AG04450 (cell line): ENCODE results near the gene SMAD7. TPM values are rescaled to one million over a fixed set of nuclear protein-coding genes. Genes with fewer than 3 reads are reported as not detected.

ENCODE experiments used
- CTCF ChIA-PET: fragments of 300-600, 350-600 bp; formaldehyde crosslinking; extraction: SDS; loops from one replicate; lab custom pipeline; 2022; ENCODE audit warnings: antibody characterized with exemption, inconsistent platforms; lab: Charles Lee
- POLR2A ChIA-PET: fragments of 350-600 bp; formaldehyde crosslinking; extraction: SDS; loops from one replicate; lab custom pipeline; 2021; ENCODE audit warnings: antibody characterized with exemption, inconsistent platforms; lab: Yijun Ruan, JAX
- DNase-seq: peaks from one replicate; pipeline ENCODE4 v3.0.0-alpha.2; 2011; ENCODE audit warnings: low read depth, low spot score
- H3K27ac ChIP-seq: one replicate; pipeline ENCODE4 v1.5.1; 2012; ENCODE audit warnings: low read depth, low read length, control low read depth
- H3K27me3 ChIP-seq: one replicate; pipeline ENCODE4 v1.6.0; 2012; ENCODE audit warnings: low read length; ENCODE audit not compliant: control insufficient read depth, insufficient read depth
- H3K4me3 ChIP-seq: 2 replicates; pipeline ENCODE4 v1.5.1; 2011; ENCODE audit warnings: mild to moderate bottlenecking, low read depth, low read length, control low read depth
- H3K9me3 ChIP-seq: 2 replicates; pipeline ENCODE4 v1.5.1; 2012; ENCODE audit warnings: low read length; ENCODE audit not compliant: control insufficient read depth, insufficient read depth
- polyA plus RNA-seq: library from polyadenylated mRNA; depleted of rRNA; stranded (reverse); fragments of >200 nt; gene quantifications from 2 replicates; pipeline ENCODE4 v1.2.3, GENCODE V29; 2011
- TF ChIP-seq, protein P1 (sequence below): IDR thresholded peaks from 2 replicates; pipeline ENCODE4 v1.5.1; 2011; ENCODE audit warnings: low read depth, low read length, control low read depth, inconsistent platforms

The SMAD7 gene
- polyA plus RNA-seq, 1 experiment: 8.0 TPM

DNA sequence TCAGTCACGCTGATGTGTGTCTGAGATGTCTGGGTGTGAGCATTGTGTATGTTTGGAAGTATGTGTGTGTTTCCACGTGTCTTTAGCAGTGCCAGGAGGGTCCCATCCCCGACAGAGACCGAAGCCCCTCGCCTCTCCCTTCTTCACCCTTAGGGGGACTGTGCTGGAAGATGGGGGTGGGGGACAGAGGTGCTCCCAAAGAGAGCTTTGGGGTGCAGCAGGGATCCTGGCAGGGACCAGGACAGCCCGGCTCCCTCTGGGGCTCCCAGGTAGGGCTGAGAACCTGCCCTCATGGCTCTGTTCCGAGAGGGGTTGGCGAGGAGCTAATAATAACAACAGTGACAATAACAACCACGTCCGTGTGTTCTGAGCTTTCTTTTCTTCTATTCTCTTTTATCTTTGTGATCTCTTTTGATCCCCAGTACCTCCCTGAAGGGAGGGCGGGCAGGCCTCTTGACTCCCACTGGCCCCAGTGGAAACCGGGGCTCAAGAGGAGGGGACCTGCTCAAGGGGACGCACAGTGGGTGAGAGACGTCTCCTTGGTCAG, 57.6 kb downstream of the SMAD7 start:
- Histone ChIP-seq H3K9me3 (no peaks in the 10 kb centered on the region; the same call in 1 of the 2 replicates), H3K27me3 (no peaks in the 10 kb centered on the region), H3K4me3 (no peak overlapping the region), H3K27ac (no peak overlapping the region)
- DNase-seq: no peak
- CTCF ChIA-PET: interaction anchor here (0.6 kb wide), 1 partner anchor 60 kb away, joined by 3 read pairs; no protein-coding TSS in a partner anchor
- POLR2A ChIA-PET: no interaction called here
- TF ChIP-seq, protein P1, sequence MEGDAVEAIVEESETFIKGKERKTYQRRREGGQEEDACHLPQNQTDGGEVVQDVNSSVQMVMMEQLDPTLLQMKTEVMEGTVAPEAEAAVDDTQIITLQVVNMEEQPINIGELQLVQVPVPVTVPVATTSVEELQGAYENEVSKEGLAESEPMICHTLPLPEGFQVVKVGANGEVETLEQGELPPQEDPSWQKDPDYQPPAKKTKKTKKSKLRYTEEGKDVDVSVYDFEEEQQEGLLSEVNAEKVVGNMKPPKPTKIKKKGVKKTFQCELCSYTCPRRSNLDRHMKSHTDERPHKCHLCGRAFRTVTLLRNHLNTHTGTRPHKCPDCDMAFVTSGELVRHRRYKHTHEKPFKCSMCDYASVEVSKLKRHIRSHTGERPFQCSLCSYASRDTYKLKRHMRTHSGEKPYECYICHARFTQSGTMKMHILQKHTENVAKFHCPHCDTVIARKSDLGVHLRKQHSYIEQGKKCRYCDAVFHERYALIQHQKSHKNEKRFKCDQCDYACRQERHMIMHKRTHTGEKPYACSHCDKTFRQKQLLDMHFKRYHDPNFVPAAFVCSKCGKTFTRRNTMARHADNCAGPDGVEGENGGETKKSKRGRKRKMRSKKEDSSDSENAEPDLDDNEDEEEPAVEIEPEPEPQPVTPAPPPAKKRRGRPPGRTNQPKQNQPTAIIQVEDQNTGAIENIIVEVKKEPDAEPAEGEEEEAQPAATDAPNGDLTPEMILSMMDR: no peak

DNA sequence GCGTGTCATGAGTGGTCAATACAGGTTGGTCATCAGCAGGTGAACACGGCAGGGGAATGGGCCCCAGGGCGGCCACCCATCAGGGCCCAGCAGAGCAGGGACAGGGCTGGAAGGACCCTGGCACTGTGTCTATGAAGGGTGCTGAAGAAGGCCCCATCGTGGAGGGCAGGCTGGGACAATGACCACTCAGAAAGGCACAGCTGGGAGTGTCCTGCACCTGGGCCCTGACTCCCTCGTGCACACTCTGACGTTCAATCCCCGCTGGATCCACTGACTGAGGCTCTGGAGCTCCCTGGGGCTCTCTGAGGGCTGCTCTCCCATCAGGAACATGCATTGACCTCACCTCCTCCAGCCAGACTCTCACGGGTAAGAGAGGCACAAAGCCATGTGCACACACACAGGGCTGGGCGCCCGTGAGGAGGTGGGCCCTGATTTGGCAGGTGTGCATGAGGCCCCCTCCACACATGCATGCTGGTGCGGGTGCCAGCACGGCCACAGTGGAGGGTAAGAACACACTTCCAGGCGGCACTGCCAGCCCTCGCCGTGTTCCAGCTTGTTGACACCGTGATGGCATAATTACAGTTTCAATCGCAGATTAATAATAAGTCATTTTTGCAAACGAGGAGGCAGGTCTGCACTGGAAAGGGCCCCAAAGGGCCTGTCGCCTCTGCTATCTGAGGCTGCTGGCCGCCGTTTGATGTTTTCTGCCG, 58.5 kb downstream of the SMAD7 start:
- Histone ChIP-seq H3K4me3 (no peak overlapping the region), H3K27me3 (no peaks in the 10 kb centered on the region), H3K27ac (no peak overlapping the region), H3K9me3 (no peaks in the 10 kb centered on the region; the same call in 1 of the 2 replicates)
- TF ChIP-seq, protein P1: no peak
- CTCF ChIA-PET: no interaction called here
- no peak for DNase-seq
- POLR2A ChIA-PET: no interaction called here

DNA sequence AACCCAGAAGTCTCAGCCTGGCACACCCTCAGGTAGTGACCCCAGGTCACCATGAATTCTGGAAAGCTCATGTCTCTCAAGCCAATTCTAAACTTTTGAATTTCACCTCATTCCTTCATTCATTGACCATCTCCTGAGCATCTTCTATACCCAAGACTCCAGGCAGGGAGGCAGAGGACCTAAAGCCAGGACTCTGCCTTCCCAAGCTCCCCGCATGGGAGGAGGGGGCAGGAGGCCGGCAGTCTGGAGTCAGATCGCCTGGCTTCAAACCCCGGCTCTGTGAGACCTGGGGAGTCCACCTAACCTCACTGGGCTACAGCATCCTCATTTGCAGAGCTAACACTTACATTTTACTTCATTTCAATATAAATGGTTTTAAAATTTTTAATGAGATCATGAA, 59.0 kb downstream of the SMAD7 start:
- H3K27ac ChIP-seq: no peak overlapping the region
- TF ChIP-seq, protein P1: no peak
- H3K27me3 ChIP-seq: no peaks in the 10 kb centered on the region
- POLR2A ChIA-PET: no interaction called here
- no peaks in the 10 kb centered on the region; the same call in 1 of the 2 replicates for H3K9me3 ChIP-seq
- no peak for DNase-seq
- no peak overlapping the region for H3K4me3 ChIP-seq
- CTCF ChIA-PET: no interaction called here

DNA sequence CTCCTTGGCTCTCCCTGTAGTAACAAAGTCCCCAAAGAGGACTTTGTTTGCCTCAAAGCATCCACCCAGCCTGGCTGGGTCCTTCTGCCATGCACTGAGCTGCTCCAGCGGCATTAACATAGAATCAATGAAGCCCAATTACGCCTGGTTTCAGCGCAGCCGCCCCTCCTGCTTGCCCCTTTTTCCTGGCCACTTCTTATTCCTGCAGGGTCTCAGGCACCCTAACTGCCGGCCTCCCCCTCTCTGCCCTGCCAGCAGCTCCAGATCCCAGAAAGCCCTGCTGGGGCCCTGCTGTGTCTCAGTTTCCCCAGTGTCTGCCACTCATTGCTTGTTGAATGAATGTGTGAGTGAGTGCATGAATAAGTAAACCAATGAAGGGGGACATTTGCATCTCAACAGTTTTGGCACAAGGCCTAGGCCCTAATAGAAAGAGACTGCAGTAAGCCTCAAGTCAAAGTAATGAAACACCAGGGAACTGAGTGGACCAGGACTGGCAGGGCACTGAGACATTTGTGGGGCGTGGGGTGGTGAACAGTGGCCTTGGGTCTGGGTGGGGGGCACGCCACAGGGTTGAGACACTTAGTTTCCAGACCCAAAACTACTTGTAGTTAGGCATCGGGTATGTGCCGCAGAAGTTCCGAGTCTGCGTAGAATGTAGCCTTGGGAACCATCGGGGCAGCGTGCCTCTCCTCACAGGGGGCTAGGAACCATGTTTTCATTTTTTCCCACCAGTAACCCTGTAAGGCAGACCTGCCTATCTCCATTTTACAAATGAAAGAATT, 60.6 kb downstream of the SMAD7 start:
- no peaks in the 10 kb centered on the region for H3K27me3 ChIP-seq

More for the DNA sequence above, 60.6 kb downstream of the SMAD7 start:
- TF ChIP-seq, protein P1: no peak
- no peak for DNase-seq
- POLR2A ChIA-PET: no interaction called here
- CTCF ChIA-PET: no interaction called here
- H3K9me3 ChIP-seq: no peaks in the 10 kb centered on the region; the same call in 1 of the 2 replicates
- no peak overlapping the region for H3K27ac ChIP-seq
- no peak overlapping the region for H3K4me3 ChIP-seq
